GM12891 (cell line): ENCODE measurements around the gene ZNF689.
"Not testable (repeated sequence)": the region's sequence is repeated elsewhere in the genome, so short reads cannot be mapped to it uniquely, and the experiment has no call there.

Experiments used
- DNase-seq: peaks from one replicate; pipeline ENCODE4 v3.0.0; 2011; ENCODE audit warnings: low spot score; ENCODE audit not compliant: insufficient read length
- FAIRE-seq: peaks from 2 replicates; lab custom pipeline; 2011; peaks lifted over from hg19 to GRCh38; lab: Jason Lieb, UNC
- PAX5 ChIP-seq: IDR thresholded peaks from 2 replicates; pipeline ENCODE4 v1.6.1; 2011; ENCODE audit warnings: low read length, moderate library complexity, mild to moderate bottlenecking; ENCODE audit not compliant: insufficient read depth, severe bottlenecking
- POLR2A ChIP-seq: IDR thresholded peaks from 2 replicates; pipeline ENCODE4 v1.6.1; 2011; ENCODE audit warnings: low read depth, low read length, control low read depth
- POLR2AphosphoS5 ChIP-seq: IDR thresholded peaks from 2 replicates; pipeline ENCODE4 v1.6.1; 2011; ENCODE audit warnings: low read depth, low read length, control low read depth
- POU2F2 ChIP-seq: IDR thresholded peaks from 2 replicates; pipeline ENCODE4 v1.6.1; 2011; ENCODE audit warnings: low read depth, mild to moderate bottlenecking, control low read depth, low read length, moderate library complexity
- SPI1 ChIP-seq: IDR thresholded peaks from 2 replicates; pipeline ENCODE4 v1.6.1; 2011; ENCODE audit warnings: low read depth, low read length, control low read depth
- TAF1 ChIP-seq: IDR thresholded peaks from 2 replicates; pipeline ENCODE4 v1.6.1; 2011; ENCODE audit warnings: low read depth, low read length, control low read depth

The ZNF689 gene

GRCh38 chr16:30601966-30602365 is 8.2 kb downstream of the ZNF689 start:
- DNase-seq (no peak), FAIRE-seq (no peak)
- TF ChIP-seq POLR2AphosphoS5 (no peak), POLR2A (no peak), SPI1 (no peak), POU2F2 (no peak), TAF1 (no peak), PAX5 (no peak)

- no peak for TF ChIP-seq SPI1
- no peak for TF ChIP-seq POU2F2
- TF ChIP-seq TAF1, result no peak
- no peak for TF ChIP-seq POLR2AphosphoS5
- no peak for TF ChIP-seq PAX5
- FAIRE-seq, result no peak
- no peak for DNase-seq
Observed at GRCh38 chr16:30600929-30601328, 9.3 kb downstream of the ZNF689 start.

DNA sequence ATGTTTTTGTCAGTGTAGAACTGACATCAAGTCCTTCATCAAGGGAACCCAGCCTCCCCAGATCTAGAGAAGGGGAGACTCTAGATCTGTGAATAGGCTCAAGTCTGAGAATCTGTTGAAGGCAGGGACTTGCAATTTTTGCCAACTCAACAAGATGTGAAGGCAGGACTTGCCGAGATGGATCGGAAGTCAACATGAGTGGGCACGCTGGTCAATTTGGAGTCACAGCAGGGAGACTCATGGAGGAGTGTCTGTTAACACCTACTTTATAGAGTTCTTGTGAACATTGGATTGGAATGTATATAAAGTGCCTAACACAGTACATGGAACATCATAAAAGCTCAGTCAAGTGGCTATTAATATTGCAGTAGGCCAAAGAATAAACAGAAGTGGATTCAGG is 10.0 kb downstream of the ZNF689 start:
- DNase-seq (no peak), FAIRE-seq (no peak)

DNA sequence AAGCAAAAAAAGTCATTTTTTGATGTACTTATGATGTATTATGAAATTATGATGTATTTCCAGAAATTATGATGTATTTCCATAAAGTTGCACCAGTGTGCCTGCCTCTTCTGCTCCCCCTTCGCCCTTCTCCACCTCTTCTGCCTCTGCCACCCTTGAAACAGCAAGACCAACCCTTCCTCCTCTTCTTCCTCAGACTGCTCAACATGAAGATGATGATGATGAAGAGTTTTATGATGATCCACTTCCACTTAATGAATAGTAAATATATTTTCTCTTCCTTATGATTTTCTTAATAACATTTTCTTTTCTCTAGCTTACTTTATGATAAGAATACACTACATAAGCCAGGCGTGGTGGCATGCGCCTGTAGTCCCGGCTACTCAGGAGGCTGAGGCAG is 17.3 kb downstream of the ZNF689 start:
- DNase-seq, result no peak
- no peak for TF ChIP-seq POLR2AphosphoS5
- no peak for TF ChIP-seq POU2F2
- no peak for TF ChIP-seq PAX5
- TF ChIP-seq POLR2A, result no peak
- TF ChIP-seq TAF1, result no peak
- no peak for TF ChIP-seq SPI1
- no peak for FAIRE-seq

More for the DNA sequence above, 10.0 kb downstream of the ZNF689 start:
- TF ChIP-seq SPI1 (no peak), PAX5 (no peak), TAF1 (no peak), POU2F2 (no peak), POLR2AphosphoS5 (no peak), POLR2A (no peak)

DNA sequence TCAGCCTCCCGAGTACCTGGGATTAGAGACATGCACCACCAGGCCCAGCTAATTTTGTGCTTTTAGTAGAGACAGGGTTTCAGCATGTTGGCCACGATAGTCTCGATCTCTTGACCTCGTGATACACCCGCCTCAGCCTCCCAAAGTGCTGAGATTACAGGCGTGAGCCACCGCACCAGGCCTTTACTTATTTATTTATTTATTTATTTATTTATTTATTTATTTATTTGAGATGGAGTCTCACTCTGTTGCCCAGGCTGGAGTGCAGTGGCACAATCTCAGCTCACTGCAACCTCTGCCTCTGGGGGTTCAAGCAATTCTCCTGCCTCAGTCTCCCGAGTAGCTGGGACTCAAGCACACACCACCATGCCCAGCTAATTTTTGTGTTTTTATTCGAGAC is 19.3 kb downstream of the ZNF689 start:
- not testable (repeated sequence) for FAIRE-seq, DNase-seq

DNA sequence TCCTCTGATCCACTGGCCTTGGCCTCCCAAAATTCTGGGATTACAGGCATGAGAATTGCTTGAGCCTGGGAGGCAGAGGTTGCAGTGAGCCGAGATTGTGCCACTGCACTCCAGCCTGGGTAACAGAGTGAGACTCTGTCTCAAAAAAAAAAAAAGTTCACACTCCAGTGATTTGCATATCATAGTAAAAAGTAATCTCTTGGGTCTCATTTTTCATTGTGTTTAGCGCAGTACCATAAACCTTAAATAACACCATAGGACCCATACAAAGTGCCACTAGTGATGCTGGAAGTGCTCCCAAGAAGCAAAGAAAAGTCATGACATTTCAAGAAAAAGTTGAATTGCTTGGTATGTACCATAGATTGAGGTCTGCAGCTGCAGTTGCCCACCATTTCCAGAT is 20.6 kb downstream of the ZNF689 start:
- FAIRE-seq, DNase-seq: not testable (repeated sequence)

DNA sequence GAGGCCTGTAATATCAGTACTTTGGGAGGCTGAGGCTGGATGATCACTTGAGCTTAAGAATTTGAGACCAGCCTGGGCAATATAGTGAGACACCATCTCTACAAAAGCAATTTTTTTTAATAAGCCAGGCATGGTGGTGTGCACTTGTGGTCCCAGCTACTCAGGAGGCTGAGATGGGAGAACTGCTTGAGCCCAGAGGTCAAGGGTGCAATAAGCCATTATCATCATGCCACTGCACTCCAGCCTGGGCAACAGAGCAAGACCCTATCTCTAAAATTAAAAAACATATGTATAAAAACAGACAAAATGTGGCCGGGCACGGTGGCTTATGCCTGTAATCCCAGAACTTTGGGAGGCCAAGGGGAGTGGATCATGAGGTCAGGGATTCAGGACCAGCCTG is 21.5 kb downstream of the ZNF689 start:
- DNase-seq (no peak), FAIRE-seq (no peak)
- TF ChIP-seq PAX5, result no peak
- TF ChIP-seq TAF1, result no peak
- no peak for TF ChIP-seq SPI1
- no peak for TF ChIP-seq POU2F2
- no peak for TF ChIP-seq POLR2AphosphoS5
- TF ChIP-seq POLR2A, result no peak

DNA sequence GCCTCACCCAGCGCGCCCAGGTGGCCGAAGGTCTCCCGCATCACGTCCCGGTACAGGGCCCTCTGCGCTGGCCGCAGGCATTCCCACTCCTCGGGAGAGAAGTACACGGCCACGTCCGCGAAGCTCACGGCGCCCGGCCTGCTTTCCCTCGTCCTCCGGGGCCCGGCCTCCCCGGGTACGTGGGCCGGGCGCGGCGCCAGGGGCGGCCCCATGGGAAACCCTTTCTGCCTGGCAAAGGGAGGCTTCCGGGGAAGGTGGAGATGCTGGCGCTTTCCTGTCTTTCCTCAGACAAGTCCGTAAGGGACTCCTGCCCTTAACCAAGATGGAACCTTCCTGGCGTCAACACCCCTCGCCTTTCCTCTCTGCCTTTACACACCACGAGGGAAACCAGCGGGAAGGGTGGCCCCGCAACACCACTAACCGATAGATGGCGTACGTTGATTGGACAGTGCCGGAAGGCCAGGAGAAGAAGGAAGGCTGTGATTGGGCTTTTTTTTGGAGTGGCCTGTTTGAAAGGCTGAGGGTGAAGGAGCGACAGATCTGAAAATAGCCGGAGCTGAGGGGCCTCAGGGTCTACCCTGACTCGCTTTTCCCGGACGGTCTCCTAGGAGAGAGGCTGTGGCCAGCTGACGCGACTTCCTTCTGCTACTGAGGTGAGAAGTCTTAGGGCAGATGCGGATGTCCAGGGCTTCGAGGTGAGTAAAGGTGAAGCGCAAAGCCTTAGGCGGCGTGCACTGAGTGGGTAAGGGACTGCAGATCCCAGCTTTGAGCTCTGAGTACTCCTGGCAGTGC is 24.6 kb downstream of the ZNF689 start, which contains the start of gene ZNF785:
TSS of gene ZNF785 (minus strand) at position 298 of the 792 bp plus-strand sequence. CDS start at position 212, 86 bp downstream.
- FAIRE-seq (peak; percentile 93), DNase-seq (peak; percentile 96)
- TF ChIP-seq TAF1 (no peak; the same call in 1 of the 2 replicates), SPI1 (no peak), PAX5 (no peak), POLR2A (no peak), POU2F2 (peak; percentile 10), POLR2AphosphoS5 (peak; percentile 41)

DNA sequence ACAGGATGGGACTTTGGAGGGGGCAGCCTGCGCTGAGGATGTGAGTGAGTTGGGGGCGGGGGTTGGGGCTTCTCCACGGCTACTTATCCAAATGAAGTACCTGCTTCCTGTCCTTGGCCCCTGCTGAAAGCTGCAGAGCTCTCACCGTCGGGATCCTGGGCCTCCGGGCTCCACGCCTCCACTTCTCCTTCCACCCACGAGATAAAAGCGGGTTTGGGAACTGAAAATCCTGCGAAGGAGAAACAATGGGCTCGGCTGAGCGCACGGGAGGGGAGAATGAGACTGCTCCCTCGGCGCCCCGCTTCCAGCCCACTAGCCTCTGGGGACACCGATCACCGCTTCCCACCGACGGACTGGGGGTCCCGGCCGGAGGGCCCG is 25.2 kb downstream of the ZNF689 start:
- DNase-seq (no peak), FAIRE-seq (peak; percentile 20)
- no peak for TF ChIP-seq TAF1
- TF ChIP-seq PAX5, result no peak
- no peak for TF ChIP-seq POU2F2

DNA sequence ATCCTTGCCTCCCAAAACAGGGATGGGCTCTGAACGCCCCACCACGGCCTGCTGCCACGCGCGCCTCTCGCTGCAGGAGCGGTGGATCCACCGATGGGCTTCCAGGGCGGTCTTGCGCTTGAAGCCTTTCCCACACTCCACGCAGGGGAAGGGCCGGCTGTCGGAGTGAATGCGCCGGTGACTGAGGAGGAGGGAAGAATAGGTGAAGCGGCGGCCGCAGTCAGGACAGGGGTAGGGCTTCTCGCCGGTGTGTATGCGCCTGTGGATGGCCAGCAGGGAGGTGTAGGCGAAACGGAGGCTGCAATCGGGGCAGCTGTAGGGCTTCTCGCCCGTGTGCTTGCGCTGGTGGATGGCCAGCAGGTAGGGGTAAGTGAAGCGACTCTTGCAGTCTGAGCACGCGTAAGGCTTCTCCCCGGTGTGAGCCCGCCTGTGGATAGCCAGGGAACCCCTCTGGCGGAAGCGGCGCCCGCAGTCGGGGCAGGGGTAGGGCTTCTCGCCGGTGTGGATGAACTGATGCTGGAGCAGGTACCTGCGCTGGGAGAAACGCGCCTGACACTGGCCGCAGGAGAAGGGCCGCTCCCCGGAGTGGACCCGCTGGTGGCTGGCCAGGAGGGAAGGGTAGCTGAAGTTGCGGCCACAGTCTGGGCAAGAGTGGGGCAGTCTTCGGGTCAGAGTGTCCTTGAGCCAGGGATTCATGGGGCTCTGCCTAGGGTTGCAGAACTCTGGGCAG is 27.4 kb downstream of the ZNF689 start:
- no peak for FAIRE-seq

DNA sequence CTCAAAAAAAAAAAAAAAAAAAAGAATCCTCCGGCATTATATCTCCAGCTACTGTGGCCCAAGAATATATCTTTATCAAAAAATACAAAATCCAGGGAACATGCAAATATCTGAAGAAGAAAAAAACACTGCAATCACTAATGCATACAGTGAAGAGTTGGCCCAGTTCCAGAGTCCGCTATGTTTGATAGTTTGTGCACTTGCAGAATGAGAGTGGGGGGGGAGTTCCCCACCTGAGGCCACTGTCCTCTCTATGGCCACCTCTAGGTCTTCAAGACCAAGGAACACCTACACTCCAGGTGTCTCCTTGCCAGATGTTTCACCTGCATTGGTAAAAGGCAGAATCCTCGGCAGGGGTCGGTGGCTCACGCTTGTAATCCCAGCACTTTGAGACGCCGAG is 28.7 kb downstream of the ZNF689 start:
- FAIRE-seq, result no peak
- DNase-seq, result no peak
- TF ChIP-seq POLR2A (no peak), PAX5 (no peak), TAF1 (no peak), POU2F2 (no peak), SPI1 (no peak), POLR2AphosphoS5 (no peak)

More for the DNA sequence above, 27.4 kb downstream of the ZNF689 start:
- TF ChIP-seq POU2F2 (no peak), SPI1 (no peak), TAF1 (no peak), POLR2AphosphoS5 (no peak), PAX5 (no peak), POLR2A (no peak)
- DNase-seq, result no peak
